Measurements from ENCODE around the gene MITF.
A peak's percentile ranks its signal among the peaks of the same experiment; 100 is the strongest.

Gene MITF

DNA sequence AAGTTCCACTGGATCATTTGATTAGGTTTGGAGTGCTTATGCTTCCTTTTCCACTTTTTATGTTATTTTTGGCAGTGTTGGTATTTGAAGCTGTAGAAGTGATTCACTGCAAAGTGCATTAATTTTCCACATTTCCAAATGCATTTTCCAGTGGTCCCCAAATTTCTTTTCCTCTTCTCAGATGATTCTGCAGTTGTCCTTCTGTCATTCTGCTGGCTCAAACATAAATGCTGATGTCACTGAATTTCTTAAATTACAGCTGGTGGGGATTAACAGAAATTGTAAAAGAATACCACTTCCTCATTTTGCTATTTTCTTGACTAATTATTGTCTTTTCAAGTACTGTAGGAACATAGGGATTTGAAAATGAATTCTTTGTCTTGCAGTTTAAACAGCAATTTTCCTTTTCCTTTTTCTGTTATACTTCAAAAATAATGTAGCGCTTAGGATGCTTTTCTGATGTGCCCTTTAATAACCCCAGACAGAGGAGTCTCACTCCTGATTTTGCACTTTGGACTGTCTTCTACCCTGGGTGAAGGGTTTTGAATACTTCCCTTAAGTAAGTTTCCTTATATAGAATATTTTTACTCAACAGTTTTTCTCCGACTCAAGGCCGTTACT, 25.0 kb downstream of the MITF start:
- TF ChIP-seq, protein P1, sequence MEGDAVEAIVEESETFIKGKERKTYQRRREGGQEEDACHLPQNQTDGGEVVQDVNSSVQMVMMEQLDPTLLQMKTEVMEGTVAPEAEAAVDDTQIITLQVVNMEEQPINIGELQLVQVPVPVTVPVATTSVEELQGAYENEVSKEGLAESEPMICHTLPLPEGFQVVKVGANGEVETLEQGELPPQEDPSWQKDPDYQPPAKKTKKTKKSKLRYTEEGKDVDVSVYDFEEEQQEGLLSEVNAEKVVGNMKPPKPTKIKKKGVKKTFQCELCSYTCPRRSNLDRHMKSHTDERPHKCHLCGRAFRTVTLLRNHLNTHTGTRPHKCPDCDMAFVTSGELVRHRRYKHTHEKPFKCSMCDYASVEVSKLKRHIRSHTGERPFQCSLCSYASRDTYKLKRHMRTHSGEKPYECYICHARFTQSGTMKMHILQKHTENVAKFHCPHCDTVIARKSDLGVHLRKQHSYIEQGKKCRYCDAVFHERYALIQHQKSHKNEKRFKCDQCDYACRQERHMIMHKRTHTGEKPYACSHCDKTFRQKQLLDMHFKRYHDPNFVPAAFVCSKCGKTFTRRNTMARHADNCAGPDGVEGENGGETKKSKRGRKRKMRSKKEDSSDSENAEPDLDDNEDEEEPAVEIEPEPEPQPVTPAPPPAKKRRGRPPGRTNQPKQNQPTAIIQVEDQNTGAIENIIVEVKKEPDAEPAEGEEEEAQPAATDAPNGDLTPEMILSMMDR (IDR thresholded peaks at IDR 0.05; ENCODE audit: low read depth, low read length) = no peak
- Histone ChIP-seq H3K36me3 (no peaks in the 10 kb centered on the region), H3K9me3 (no peaks in the 10 kb centered on the region), H3K4me3 (ENCODE audit: low read depth, low read length) (no peak overlapping the region), H3K4me1 (peaks cover 20% of the 10 kb centered on the region), H3K27me3 (no peaks in the 10 kb centered on the region)
- no peak for DNase-seq

DNA sequence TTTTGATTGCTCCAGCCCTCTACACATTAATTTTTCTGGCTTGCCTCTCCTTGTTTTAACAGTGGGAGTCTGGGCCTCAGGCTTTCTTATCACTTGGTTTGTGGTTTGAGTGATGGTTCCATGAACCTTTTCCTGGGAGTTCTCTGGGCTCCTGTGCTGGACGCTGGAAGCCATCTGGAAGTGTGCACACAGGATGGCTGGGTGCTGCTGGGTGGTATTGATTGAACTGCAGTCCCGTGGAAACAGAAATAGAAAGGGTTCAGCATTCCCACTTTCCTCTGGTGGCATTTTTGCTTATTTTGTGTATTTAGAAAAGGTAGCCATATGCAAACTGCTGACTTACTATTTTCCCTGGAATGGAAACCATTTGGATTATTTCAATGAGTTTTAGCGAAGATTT, 25.6 kb downstream of the MITF start:
- DNase-seq = peak; percentile 27
- Histone ChIP-seq H3K36me3 (no peaks in the 10 kb centered on the region), H3K9me3 (no peaks in the 10 kb centered on the region), H3K4me1 (peaks cover 20% of the 10 kb centered on the region), H3K4me3 (ENCODE audit: low read depth, low read length) (no peak overlapping the region), H3K27me3 (no peaks in the 10 kb centered on the region)
- TF ChIP-seq, protein P1 (IDR thresholded peaks at IDR 0.05; ENCODE audit: low read depth, low read length) = no peak

DNA sequence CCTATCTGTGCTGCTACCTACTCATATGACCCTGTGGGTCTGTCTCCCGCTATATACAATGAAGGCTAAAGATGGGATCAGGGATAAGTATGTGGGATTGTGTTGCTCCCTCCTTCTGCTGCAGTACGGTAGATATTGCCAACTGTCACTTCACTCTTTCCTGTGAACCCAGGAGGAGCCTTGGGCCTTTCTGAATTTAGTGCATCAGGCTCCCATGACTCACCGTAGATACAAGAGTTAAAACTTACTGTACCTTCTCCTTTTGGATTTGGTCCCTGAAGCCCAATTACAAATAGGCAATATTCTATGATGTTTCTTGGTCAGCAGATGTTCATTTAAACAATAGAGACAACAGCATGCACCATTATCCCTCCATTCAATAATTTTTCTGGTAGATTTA, 27.4 kb downstream of the MITF start:
- no peaks in the 10 kb centered on the region for H3K36me3 ChIP-seq
- no peak overlapping the region for H3K4me3 ChIP-seq (ENCODE audit: low read depth, low read length)
- peaks cover 20% of the 10 kb centered on the region for H3K4me1 ChIP-seq
- no peaks in the 10 kb centered on the region for H3K9me3 ChIP-seq
- no peaks in the 10 kb centered on the region for H3K27me3 ChIP-seq
- no peak for DNase-seq
- TF ChIP-seq, protein P1 (IDR thresholded peaks at IDR 0.05; ENCODE audit: low read depth, low read length) = no peak

DNA sequence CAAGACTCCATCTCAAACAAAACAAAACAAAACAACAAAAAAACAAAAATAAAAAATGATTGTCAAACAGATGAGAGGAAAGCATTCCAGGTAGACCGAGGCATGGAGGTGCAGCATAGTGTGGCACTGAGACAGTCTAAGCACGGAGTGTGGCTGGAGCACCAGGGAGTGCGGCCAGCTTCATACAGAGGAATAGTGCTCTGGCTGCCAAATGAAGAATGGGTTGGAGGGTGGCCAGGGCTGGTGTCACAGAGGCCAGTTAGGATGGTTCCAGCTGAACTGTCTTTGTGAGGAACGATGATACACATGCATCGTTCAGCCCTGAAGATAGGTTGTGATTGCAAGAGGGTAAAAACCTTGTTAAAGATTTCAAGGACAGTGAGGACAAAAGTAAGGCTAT, 28.3 kb downstream of the MITF start:
- Histone ChIP-seq H3K27me3 (no peaks in the 10 kb centered on the region), H3K4me1 (peaks cover 19% of the 10 kb centered on the region), H3K9me3 (no peaks in the 10 kb centered on the region), H3K4me3 (ENCODE audit: low read depth, low read length) (no peak overlapping the region), H3K36me3 (no peaks in the 10 kb centered on the region)
- TF ChIP-seq, protein P1 (IDR thresholded peaks at IDR 0.05; ENCODE audit: low read depth, low read length) = no peak
- DNase-seq = no peak

DNA sequence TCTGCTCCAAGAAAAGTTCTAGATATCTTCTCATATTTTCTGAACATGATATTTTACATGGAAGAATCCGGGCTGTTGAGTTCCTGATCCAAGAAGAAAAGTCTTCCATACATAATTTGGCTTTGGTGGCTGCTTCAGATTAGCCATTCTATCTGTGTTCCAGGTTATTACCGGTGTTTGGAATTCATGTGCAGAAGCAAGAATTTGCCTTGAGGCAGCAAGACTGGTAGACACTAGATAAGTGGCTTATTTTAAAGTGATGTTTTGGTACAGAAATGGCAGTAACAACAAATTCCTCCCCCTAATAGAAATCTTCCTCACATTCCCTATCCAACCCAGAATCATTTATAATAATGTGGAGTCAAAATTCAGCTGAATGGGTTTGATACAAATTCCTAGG, 29.2 kb downstream of the MITF start:
- H3K4me3 ChIP-seq (ENCODE audit: low read depth, low read length) = no peak overlapping the region
- DNase-seq = no peak
- no peaks in the 10 kb centered on the region for H3K27me3 ChIP-seq
- peaks cover 15% of the 10 kb centered on the region for H3K4me1 ChIP-seq
- H3K9me3 ChIP-seq = no peaks in the 10 kb centered on the region
- H3K36me3 ChIP-seq = no peaks in the 10 kb centered on the region
- TF ChIP-seq, protein P1 (IDR thresholded peaks at IDR 0.05; ENCODE audit: low read depth, low read length) = no peak

DNA sequence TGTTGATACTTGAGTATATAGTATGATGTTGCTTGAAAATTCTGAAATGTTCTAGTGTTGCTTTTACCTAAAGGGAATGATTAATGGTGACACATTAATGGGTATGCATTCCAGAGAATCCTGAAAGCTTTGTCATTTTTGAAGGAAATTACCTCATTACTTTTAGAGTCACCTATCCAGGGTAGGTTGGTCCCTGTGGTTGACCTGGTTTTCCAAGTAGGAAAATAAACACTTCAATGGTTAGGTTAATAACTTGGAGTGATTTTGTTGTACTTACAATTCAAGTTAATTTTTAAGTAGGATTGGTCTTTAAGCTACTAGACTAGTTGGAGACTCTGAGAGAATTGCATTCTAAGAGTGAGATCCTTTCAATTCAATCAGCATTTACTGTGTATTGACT, 31.0 kb downstream of the MITF start:
- Histone ChIP-seq H3K4me3 (ENCODE audit: low read depth, low read length) (no peak overlapping the region), H3K4me1 (peaks cover 3% of the 10 kb centered on the region; the same call in 1 of the 2 replicates), H3K27me3 (no peaks in the 10 kb centered on the region), H3K36me3 (no peaks in the 10 kb centered on the region), H3K9me3 (no peaks in the 10 kb centered on the region)
- TF ChIP-seq, protein P1 (IDR thresholded peaks at IDR 0.05; ENCODE audit: low read depth, low read length) = no peak
- DNase-seq = no peak

Measured in BE2C (cell line).